Heart right ventricle (tissue), 16 donors: ENCODE data around the gene CCDC85A. TPM values are rescaled to one million over a fixed set of nuclear protein-coding genes. Genes with fewer than 3 reads are reported as not detected.

Experiments used
- ATAC-seq, 8 donors: fragments of 200-7000 bp; cut with Tn5 transposase; one replicate each; pipeline ENCODE4 v1.9.1; 2020; ENCODE audit warnings: mild to moderate bottlenecking in 8 of 8, moderate library complexity in 8 of 8, moderate number of reproducible peaks in 1 of 8
- DNase-seq, 2 donors: peaks; one replicate each; pipeline ENCODE4 v3.0.0-alpha.2; 2020
- H3K27ac ChIP-seq, 10 donors: fragments of 200-600 bp; sonication (generic) in 2 of 10; one replicate each; pipeline versions ENCODE4 v1.5.0 to v1.8.0; 2020 to 2022; ENCODE audit warnings: mild to moderate bottlenecking in 3 of 10
- H3K27me3 ChIP-seq, 7 donors: fragments of 200-600 bp; one replicate each; pipeline ENCODE4 v1.8.0; 2021 to 2022; ENCODE audit warnings: mild to moderate bottlenecking in 2 of 7
- H3K36me3 ChIP-seq, 9 donors: fragments of 200-600 bp; sonication (generic) in 1 of 9; one replicate each; pipeline versions ENCODE4 v1.5.0 to v1.8.0; 2020 to 2022; ENCODE audit warnings: mild to moderate bottlenecking in 2 of 9
- H3K4me1 ChIP-seq, 9 donors: fragments of 200-600 bp; sonication (generic) in 1 of 9; one replicate each; pipeline versions ENCODE4 v1.5.0 to v1.8.0; 2020 to 2022; ENCODE audit warnings: mild to moderate bottlenecking in 4 of 9
- H3K4me3 ChIP-seq, 10 donors: fragments of 200-600 bp; sonication (generic) in 2 of 10; one replicate each; pipeline versions ENCODE4 v1.5.0 to v1.8.0; 2020 to 2022; ENCODE audit warnings: mild to moderate bottlenecking in 7 of 10, moderate library complexity in 2 of 10
- H3K9me3 ChIP-seq, 11 donors: fragments of 200-600 bp in 10 of 11; sonication (generic) in 2 of 11; one replicate each; pipeline versions ENCODE4 v1.5.0 to v1.8.0; 2013 to 2022; ENCODE audit warnings: mild to moderate bottlenecking in 2 of 11, control low read depth in 1 of 11, moderate library complexity in 1 of 11
- WGBS, 2 donors: extraction: QIAGEN DNeasy Blood & Tissue Kit; methylation state at CpG; one replicate each; pipeline ENCODE4 v1.1.7; 2013; ENCODE audit warnings: inconsistent platforms in 1 of 2; 5-methylcytosine and 5-hydroxymethylcytosine counted together
- intact Hi-C, 10 donors: fragments of 100-400 bp; cut with DNase I; formaldehyde crosslinking; loops; one replicate each; pipeline versions ENCODE4 v1.11.1 to v1.14.2; 2022
- polyA plus RNA-seq, 2 donors: library from polyadenylated mRNA; stranded (reverse); fragments of 200-250 nt; gene quantifications; one replicate each; pipeline ENCODE4 v1.2.3, GENCODE V29; 2013
- total RNA-seq, 10 donors: library from RNA; stranded (reverse); fragmentation: NEBNext Ultra II Directional in 3 of 10; extraction: Animal tissue kit (Norgen Biotek cat#: 25700) in 3 of 10; gene quantifications; one replicate each; pipeline versions ENCODE4 v1.2.1 to v1.2.4, GENCODE V29; 2021 to 2023
- TF ChIP-seq, protein P1 (sequence below), 9 donors: fragments of 200-600 bp; sonication (generic) in 2 of 9; IDR thresholded peaks; one replicate each; pipeline versions ENCODE4 v1.5.0 to v1.8.0; 2021 to 2022; ENCODE audit warnings: antibody characterized with exemption in 9 of 9, mild to moderate bottlenecking in 5 of 9, moderate library complexity in 1 of 9
- donor health status: Arrhythmogenic right ventricular cardiomyopathy.
- donor health status: ischemic (EF 13 %, LVEDD 7.1; RV severe dilation, severe dysfunction).
- donor health status: healthy with polysubstance abuse.
- donor health status: DM: no; HTN: yes; CAD: no.
- donor health status: DM: no; HTN: no; CAD: no.
- donor health status: ischemic (EF 25% LVEDD 6.9; RV normal size, moderate dysfunction).
- donor health status: ischemic (EF 25% LVEDD 5.7; RV mildly dilated, moderate dysfunction).
- donor health status: healthy.
- donor health status: DM: yes; HTN: yes; CAD: no.
- donor health status: Ischemic cardiomyopathy.
- donor health status: ischemic (EF 35%, LVEDD 5.7; RV mildly dilated, moderate dysfunction).
- donor health status: nonischemic (EF 11% LVEDD 7.7; RV severe dilation, severe dysfunction).
- donor health status: DM: yes; HTN: yes; CAD: no.
- donor health status: PGD.
- donor health status: ischemic (EF 29% LVEDD 5.4; RV normal size, mild dysfunction).
- donor health status: nonischemic (EF 23%, LVEDD 6.1; RV moderate dilation, normal function).

Gene CCDC85A
- total and polyA plus RNA-seq, 12 donors = 1.5 to 8.5 (median 3.5) TPM

DNA sequence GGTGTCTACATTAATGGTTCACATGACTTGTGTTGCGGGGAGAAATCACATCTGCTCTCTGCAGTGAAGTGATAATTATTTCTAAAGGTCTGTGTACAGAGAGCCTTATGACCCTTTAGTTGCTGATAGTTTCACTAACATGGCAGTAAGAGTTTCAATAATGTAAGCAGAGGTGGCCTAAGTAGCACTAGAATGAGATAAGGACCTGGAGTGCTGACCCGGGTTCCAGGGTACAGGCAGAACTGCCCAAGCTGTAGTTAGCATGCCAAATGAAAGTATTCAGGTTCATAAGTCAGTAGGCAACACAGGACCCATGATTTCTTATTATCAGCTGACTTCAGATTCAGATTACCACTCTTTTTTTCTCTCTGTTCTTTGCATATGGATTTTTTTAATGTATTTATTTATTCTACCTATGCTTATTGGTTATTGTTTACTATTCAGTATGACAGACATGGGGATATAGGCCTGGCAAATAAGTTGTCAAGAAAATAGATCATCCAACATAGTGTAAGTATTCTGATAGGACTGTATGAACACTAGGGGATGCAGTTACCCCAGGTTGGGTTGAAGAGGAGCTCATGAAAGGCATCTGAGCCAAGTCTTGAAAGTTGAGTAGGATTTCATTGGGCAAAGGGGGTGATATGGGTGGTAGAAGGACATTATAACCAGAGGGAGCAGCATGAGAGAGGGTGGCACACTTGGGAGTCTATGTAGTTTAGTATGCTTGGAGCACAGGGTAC lies 105.2 kb downstream of the CCDC85A start:
- TF ChIP-seq, protein P1, sequence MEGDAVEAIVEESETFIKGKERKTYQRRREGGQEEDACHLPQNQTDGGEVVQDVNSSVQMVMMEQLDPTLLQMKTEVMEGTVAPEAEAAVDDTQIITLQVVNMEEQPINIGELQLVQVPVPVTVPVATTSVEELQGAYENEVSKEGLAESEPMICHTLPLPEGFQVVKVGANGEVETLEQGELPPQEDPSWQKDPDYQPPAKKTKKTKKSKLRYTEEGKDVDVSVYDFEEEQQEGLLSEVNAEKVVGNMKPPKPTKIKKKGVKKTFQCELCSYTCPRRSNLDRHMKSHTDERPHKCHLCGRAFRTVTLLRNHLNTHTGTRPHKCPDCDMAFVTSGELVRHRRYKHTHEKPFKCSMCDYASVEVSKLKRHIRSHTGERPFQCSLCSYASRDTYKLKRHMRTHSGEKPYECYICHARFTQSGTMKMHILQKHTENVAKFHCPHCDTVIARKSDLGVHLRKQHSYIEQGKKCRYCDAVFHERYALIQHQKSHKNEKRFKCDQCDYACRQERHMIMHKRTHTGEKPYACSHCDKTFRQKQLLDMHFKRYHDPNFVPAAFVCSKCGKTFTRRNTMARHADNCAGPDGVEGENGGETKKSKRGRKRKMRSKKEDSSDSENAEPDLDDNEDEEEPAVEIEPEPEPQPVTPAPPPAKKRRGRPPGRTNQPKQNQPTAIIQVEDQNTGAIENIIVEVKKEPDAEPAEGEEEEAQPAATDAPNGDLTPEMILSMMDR (IDR thresholded peaks at IDR 0.05) = peak in 7 of 9 donors; percentile 20 to 57 (median 34)
- DNase-seq = no peak
- peak in 3 of 8 donors; percentile 33 to 54 (median 47) for ATAC-seq
- Histone ChIP-seq H3K36me3 (no peaks in the 10 kb centered on the region), H3K4me3 (no peak overlapping the region), H3K27ac (peak overlapping the region in 1 of 10 donors; percentile 3), H3K4me1 (peaks cover 0 to 29% (median 0%) of the 10 kb centered on the region in 9 donors), H3K27me3 (no peaks in the 10 kb centered on the region), H3K9me3 (peaks cover 0 to 9% (median 0%) of the 10 kb centered on the region in 11 donors)
- intact Hi-C loops = loop anchor here in 1 of 10 donors (5.0 kb wide), 1 partner anchor 463 kb away; no protein-coding TSS in a partner anchor
- WGBS, 2 donors = 55 to 63% methylated on average over 2 of the region's 2 CpGs

DNA sequence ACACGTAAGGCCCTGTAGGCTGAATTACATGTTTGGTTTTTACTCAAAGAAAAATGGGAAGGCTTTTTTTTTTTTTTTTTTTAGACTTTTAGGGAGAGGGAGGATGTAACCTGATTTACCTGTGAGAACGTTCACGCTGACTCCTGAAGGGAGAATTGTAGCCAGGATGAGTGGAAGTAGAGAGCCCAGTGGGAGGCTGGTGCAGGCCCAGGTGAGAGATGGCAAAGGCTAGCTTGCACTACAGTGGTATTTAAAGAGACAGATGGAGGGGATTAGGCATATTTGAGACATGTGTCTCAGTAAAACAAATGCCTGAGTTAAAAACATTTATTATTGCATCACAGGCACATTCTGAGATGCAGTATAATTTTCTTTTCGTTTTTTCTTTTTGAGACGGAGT lies 107.9 kb downstream of the CCDC85A start:
- Histone ChIP-seq H3K27ac (no peak overlapping the region), H3K36me3 (no peaks in the 10 kb centered on the region), H3K4me3 (no peak overlapping the region), H3K4me1 (peaks cover 0 to 29% (median 0%) of the 10 kb centered on the region in 9 donors), H3K27me3 (no peaks in the 10 kb centered on the region), H3K9me3 (no peaks in the 10 kb centered on the region)
- TF ChIP-seq, protein P1 (IDR thresholded peaks at IDR 0.05) = no peak
- ATAC-seq = no peak
- DNase-seq = no peak
- 80 to 95% methylated on average over 5 of the region's 5 CpGs for WGBS, 2 donors
- intact Hi-C loops = loop anchor here in 2 of 10 donors (10.0 kb wide), 2 partner anchors 453 to 1203 kb away; no protein-coding TSS in a partner anchor

DNA sequence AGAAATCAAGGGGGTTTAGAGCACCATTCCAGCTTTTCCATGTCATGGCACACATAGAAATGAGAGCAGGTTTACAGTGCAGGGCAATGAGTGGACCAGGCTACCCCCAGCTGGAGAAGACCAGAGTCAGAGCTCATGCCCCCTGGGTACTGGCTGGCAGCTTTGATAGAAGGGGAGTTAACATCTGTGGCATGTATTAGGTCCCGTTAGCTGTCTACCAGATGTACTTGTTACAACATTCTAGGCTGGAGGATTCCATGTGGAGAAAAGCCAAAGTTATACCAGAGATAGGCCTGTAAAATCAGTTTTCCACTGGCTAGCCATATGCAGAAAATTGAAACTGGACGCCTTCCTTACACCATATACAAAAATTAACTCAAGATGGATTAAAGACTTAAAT lies 109.2 kb downstream of the CCDC85A start:
- peaks cover 0 to 22% (median 0%) of the 10 kb centered on the region in 9 donors for H3K4me1 ChIP-seq
- ATAC-seq (no peak), DNase-seq (no peak)
- no peak overlapping the region for H3K27ac ChIP-seq
- TF ChIP-seq, protein P1 (IDR thresholded peaks at IDR 0.05) = no peak
- intact Hi-C loops = loop anchor here in 2 of 10 donors (10.0 kb wide), 2 partner anchors 452 to 1202 kb away; no protein-coding TSS in a partner anchor
- no peaks in the 10 kb centered on the region for H3K9me3 ChIP-seq
- H3K4me3 ChIP-seq = no peak overlapping the region
- no peaks in the 10 kb centered on the region for H3K27me3 ChIP-seq
- H3K36me3 ChIP-seq = no peaks in the 10 kb centered on the region
- 82 to 89% methylated on average over 2 of the region's 2 CpGs for WGBS, 2 donors

DNA sequence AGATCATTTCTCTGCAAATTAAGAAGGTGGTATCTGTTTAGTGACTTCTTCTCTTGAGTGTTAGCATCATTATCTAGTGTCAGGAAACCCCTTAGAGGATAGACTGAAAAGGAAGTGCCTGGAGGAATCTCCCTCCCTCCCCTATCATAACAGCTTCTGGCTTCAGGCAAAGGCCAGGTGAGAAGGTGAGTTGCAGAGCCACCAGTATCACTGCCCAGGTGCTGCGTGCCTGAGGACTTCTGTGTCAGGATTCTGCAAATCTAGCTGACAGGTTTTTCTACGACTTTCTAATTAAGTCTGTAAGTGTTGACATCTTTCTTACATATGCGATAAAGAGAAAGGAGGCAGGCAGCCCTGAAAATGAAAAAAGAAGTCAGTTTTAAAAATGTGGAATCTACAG lies 111.9 kb downstream of the CCDC85A start:
- H3K4me1 ChIP-seq = peaks cover 0 to 16% (median 8%) of the 10 kb centered on the region in 9 donors
- TF ChIP-seq, protein P1 (IDR thresholded peaks at IDR 0.05) = no peak
- ATAC-seq (no peak), DNase-seq (no peak)
- intact Hi-C loops = loop anchor here in 2 of 10 donors (10.0 kb wide), 2 partner anchors 449 to 1199 kb away; no protein-coding TSS in a partner anchor
- no peaks in the 10 kb centered on the region for H3K9me3 ChIP-seq
- H3K4me3 ChIP-seq = no peak overlapping the region
- H3K27ac ChIP-seq = no peak overlapping the region
- no peaks in the 10 kb centered on the region for H3K27me3 ChIP-seq
- WGBS, 2 donors = 66 to 74% methylated on average over 3 of the region's 3 CpGs
- no peaks in the 10 kb centered on the region for H3K36me3 ChIP-seq
